ENCODE measurements around the gene TGFB1I1.
"Not testable (repeated sequence)": the region's sequence is repeated elsewhere in the genome, so short reads cannot be mapped to it uniquely, and the experiment has no call there.

TGFB1I1 gene

DNA sequence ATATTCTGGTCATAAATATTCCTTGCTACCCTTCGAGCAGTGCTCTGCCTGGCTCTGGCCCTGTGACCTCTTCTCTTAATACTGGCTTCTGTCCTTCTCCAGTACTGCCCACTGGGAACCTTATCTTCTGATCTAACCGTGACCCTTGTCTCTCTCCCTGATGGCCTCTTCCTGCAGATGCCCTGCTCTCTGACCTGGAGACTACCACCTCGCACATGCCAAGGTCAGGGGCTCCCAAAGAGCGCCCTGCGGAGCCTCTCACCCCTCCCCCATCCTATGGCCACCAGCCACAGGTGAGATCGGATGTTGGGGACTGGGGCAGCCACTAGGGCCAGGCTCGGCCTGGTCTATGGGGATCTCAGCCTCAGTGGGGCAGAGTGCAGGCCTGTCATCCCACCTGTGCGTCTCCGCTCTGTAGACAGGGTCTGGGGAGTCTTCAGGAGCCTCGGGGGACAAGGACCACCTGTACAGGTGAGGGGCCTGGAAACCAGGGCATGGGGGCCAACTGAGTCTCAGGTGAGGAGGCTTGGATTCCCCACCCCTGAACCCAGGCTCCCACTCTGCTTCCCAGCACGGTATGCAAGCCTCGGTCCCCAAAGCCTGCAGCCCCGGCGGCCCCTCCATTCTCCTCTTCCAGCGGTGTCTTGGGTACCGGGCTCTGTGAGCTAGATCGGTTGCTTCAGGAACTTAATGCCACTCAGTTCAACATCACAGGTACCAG lies 1.5 kb downstream of the TGFB1I1 start:
- no peak for DNase-seq

- no peak for DNase-seq
Observed at GRCh38 chr16:31474173-31474714, 2.3 kb downstream of the TGFB1I1 start.

DNA sequence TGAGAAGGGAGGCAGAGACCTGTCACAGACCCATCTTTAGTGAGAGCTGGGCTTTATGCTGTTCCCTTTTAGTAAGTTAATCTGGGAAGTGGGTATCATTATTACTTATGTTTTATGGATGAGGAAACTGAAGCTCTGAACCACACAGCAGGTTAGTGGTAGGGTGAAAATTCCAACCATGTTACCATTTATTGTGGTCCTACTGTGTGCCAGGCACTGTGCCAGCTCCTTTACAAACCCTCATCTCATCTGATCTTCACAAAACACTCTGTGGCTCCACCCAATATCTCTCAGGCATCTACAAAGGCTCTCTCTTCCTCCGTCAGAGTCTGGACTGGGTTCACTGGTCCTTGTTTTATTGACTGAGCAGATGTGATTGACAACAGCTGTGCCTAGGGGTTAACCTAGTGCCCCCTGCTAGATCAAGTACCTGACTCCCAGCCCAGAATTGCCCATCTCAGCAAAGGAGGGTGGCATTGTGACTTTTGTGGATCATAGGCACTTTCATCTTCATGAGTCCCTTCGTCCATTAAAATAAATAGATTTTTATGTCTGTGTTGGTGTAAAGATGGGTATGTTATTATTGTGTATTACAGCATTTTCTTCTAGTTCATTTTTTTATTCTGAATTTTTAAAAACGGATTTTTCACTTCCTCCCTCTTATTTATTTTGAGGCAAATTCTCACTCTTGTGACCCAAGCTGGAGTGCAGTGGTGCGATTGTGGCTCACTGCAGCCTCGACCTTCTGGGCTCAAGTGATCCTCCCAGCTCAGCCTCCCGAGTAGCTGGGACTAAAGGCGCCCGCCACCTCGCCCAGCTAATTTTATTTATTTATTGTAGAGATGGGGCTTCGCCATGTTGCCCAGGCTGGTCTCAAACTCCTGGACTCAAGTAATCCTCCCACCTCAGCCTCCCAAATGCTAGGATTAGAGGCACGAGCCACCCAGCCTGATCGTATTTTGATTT lies 3.1 kb downstream of the TGFB1I1 start:
- DNase-seq, result no peak

DNA sequence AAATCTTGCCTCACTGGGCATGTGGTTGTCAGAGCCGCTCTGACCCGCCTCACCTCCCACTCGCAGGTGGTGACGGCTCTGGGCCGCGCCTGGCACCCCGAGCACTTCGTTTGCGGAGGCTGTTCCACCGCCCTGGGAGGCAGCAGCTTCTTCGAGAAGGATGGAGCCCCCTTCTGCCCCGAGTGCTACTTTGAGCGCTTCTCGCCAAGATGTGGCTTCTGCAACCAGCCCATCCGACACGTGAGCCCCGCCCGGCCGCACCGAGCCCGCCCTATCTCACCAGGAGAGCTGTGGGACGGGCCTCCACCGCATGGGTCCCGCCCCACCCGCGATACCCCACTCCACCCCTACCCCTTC lies 4.0 kb downstream of the TGFB1I1 start:
- no peak for DNase-seq

DNA sequence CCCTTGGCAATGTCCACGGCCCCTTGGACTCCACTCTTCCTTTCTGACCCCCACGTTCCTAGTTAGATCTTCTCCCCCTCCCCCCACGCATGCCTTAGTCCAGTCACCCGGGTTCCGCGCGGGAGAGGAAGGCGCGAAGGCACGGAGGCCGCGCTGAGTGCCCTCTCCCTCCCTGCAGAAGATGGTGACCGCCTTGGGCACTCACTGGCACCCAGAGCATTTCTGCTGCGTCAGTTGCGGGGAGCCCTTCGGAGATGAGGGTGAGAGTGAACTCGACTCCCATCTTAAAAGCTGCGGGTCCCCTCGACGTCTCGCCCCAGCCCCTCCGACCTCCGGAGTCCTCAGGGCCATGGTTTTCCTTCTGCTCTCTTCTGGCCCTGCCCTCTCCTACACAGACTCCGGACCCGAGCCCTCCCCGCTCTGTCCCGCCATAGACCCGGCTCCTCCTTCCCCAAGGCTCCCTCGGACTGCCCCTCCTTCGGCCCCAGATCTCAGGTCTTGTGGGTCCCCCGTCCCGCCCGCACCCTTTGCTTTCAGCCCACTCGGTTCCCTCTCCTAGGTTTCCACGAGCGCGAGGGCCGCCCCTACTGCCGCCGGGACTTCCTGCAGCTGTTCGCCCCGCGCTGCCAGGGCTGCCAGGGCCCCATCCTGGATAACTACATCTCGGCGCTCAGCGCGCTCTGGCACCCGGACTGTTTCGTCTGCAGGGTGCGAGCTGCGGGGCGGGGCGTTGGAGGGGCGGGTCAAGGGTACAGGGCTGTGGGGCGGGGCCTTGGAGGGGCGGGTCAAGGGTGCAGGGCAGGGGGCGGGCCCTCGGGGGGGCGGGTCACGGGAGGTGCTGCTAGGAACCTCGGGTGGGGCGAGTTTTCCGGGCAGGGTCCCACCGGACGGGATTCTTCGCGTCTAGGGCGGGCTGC lies 4.6 kb downstream of the TGFB1I1 start:
- DNase-seq, result no peak

DNA sequence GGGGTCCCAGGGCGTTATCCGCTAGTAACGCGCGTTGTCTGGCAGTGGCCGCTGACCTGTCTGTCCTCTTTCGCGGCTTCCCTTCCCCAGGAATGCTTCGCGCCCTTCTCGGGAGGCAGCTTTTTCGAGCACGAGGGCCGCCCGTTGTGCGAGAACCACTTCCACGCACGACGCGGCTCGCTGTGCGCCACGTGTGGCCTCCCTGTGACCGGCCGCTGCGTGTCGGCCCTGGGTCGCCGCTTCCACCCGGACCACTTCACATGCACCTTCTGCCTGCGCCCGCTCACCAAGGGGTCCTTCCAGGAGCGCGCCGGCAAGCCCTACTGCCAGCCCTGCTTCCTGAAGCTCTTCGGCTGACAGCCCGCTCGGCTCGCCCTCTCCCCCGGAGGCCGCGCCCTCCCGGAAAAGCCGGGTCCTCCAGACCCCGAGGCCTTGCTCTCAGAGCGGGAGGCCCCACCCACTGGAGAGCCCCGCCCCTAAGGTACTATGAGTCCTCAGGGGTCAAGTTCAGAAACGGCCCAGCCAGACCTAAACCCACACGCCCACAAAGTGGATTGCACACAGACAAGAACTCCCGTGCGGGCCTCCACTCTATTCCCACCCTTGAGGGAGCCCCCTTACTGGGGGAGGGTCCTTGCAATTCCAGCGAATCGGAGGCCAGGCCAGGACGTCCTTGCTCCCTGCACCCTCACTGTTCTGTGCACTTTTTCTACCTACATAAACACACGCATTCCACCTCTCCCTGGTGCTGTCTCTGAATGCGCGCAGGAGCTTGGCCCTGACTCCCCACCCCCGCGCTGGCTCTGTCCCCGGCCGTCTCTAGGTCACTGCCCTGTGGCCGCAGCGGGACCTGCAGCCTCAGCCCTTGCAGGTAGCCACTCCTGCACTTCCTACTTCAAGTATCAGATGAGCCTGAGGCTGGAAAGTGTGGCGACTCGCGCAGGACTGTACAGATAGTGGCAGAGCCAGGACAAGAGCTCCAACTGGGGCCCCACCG lies 5.6 kb downstream of the TGFB1I1 start:
- no peak for DNase-seq

- no peak for DNase-seq
Observed at GRCh38 chr16:31478956-31479355, 7.0 kb downstream of the TGFB1I1 start.

- DNase-seq, result no peak
Observed at GRCh38 chr16:31479751-31480150, 7.8 kb downstream of the TGFB1I1 start.

DNA sequence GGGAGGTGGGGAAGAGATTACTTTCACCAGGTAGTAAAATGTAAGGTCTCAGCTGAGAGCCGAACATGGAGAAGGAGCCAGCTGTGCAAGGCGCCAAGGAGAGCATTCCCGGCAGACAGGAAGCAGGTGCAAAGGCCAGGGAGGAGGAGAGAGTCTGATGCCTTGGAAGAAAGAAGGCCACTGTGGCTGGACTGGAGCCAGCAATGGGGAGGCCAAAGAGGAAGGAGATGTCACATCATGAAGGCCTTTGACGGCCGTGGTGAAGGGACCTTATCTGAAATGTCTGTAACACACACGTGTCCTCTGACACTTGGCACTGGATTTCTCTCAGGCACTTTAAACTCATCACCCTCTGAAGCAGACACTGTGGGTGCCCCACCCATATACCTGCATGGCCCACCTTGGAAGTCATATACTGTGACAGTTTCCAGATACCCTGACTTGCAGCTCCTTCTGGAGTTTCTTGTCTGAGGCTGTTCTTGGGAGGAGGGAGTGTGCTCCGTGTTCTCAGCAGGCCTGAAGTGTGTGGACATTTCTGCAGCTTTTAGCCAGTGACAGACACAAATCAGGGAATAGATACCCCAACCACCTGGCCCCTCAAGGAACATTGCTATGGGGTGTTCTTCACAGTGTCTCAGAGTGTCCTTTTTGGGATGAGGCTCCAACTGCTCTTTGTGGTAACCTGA lies 9.0 kb downstream of the TGFB1I1 start:
- DNase-seq, result no peak

- DNase-seq, result no peak
Observed at GRCh38 chr16:31483081-31483480, 11.1 kb downstream of the TGFB1I1 start, which contains the start of gene SLC5A2. Gene SLC5A2 (plus strand): TSS chr16:31483123. CDS start chr16:31483137, 14 bp downstream.

DNA sequence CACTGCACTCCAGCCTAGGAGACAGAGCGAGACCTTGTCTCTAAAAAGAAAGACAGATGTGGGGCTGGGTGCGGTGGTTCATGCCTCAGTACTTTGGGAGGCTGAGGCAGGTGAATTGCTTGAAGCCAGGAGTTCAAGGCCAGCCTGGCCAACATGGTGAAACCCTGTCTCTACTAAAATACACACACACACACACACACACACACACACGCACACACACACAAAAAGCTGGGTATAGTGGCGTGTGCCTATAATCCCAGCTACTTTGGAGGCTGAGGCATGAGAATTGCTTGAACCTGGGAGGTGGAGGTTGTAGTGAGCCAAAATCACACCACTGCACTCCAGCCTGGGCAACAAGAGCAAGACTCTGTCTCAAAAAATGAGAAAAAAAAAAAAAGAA lies 12.1 kb downstream of the TGFB1I1 start:
- not testable (repeated sequence) for DNase-seq

DNA sequence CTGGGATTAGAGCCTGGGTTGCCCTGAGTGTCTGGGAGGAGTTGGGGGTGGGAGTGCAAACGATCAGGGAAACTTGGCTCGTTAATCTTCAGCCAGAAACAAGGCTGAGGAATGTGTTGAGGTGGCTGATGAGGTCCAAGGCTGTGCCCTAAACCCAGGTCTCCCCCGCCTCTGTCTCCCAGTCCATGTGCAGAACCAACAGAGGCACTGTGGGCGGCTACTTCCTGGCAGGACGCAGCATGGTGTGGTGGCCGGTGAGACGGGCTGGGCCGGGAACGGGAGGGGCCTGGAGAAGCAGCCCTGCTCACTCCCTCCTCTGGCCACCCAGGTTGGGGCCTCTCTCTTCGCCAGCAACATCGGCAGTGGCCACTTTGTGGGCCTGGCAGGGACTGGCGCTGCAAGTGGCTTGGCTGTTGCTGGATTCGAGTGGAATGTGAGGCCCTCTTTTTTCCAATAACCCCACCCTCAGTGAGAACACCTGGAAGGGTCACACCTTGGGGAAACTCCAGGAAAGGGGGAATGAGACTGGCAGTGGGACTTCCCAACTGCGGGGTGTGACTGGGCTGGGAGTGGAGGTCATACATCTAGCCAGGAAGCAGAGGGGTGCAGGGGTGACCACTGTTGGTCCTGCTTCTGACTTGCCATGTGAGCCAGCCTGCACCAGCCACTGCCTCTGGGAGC lies 12.7 kb downstream of the TGFB1I1 start:
- DNase-seq, result no peak

DNA sequence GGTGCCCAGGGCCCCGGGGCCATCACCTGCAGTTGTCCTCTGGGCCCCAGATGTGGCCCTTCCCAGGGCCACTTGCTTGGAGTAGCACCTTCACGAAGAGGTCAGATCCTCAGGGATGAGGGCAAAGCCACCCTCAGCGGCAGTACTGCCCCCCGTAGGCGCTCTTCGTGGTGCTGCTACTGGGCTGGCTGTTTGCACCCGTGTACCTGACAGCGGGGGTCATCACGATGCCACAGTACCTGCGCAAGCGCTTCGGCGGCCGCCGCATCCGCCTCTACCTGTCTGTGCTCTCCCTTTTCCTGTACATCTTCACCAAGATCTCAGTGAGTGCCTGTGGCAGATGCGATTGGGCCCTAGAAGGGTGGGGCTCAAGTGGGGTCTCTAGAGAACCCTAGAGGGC lies 13.6 kb downstream of the TGFB1I1 start:
- DNase-seq, result no peak

- no peak for DNase-seq
Observed at GRCh38 chr16:31486045-31486444, 14.1 kb downstream of the TGFB1I1 start.

DNA sequence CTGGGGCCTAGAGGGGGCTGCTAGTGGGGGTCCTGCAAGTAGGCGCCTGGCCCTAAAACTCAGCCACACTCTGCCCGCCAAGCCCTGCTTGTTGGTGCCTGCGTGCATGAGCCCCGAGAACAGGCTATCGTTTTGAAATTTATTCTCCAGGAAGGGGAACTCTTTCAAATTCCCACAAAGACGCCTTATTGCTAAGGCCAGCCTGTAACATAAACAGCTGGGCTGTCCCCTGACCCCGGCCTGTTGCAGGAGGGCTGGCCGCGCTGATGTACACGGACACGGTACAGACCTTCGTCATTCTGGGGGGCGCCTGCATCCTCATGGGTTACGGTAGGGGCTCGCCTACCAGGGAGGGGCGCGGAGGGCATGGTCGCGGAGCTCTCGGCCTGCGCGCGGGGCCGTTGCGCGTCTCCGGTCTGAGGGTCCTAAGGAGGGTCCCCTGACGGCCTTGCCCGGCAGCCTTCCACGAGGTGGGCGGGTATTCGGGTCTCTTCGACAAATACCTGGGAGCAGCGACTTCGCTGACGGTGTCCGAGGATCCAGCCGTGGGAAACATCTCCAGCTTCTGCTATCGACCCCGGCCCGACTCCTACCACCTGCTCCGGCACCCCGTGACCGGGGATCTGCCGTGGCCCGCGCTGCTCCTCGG lies 15.2 kb downstream of the TGFB1I1 start:
- DNase-seq, result no peak

- DNase-seq, result peak; percentile 59
Observed at GRCh38 chr16:31487720-31488467, 15.9 kb downstream of the TGFB1I1 start.

DNA sequence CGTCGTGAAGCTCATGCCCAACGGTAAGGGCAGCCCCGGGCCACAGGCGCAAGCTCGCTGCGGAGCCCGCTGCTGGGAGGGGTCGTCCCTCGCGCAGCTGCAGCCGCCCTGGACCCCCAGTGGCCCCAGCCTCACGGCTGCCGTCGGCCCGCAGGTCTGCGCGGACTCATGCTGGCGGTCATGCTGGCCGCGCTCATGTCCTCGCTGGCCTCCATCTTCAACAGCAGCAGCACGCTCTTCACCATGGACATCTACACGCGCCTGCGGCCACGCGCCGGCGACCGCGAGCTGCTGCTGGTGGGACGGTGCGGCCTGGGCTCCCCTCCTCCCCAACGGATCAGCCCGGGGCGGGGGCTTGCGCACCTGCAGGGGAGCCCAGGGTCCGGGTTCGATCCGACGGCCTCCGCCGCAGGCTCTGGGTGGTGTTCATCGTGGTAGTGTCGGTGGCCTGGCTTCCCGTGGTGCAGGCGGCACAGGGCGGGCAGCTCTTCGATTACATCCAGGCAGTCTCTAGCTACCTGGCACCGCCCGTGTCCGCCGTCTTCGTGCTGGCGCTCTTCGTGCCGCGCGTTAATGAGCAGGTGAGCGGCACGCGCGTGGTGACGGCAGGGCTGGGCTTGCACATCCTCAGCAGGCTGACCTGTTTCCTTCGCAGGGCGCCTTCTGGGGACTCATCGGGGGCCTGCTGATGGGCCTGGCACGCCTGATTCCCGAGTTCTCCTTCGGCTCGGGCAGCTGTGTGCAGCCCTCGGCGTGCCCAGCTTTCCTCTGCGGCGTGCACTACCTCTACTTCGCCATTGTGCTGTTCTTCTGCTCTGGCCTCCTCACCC lies 16.7 kb downstream of the TGFB1I1 start:
- no peak for DNase-seq

DNA sequence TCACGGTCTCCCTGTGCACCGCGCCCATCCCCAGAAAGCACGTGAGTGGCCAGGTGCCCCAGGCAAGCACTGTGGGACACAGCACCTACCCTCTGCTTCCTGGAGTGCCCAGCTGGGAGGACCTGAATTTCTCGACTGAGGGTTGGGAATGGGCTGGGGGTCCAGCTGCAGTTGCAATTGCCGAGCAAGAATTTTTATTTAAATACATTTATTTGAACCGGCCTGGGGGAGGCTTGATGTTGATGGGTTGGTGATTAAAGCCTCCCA lies 17.3 kb downstream of the TGFB1I1 start:
- no peak for DNase-seq

Data from DMS153 (cell line).